Measurements from ENCODE around the gene AKAP1. TPM values are rescaled to one million over a fixed set of nuclear protein-coding genes. Genes with fewer than 3 reads are reported as not detected.

AKAP1 gene
- total and polyA plus RNA-seq, 9 of the 15 experiments (the other 6 are each of a cell fraction or from before 2014, with no cell fraction given): 12.9 to 63.8 (median 36.4) TPM

GRCh38 chr17:57130708-57131461, 45.8 kb downstream of the AKAP1 start (continued):
- TF ChIP-seq NR4A1 (CRISPR knock-in tag; IDR thresholded peaks at IDR 0.05) (no peak), NR4A1 (tag; IDR thresholded peaks at IDR 0.05) (no peak), NR2C2 (CRISPR knock-in tag; IDR thresholded peaks at IDR 0.05) (no peak), NR2C2 (tag; IDR thresholded peaks at IDR 0.05) (no peak), HDAC2 (IDR thresholded peaks at IDR 0.05) (no peak), ELF1 (tag; IDR thresholded peaks at IDR 0.05) (no peak), ASH1L (IDR thresholded peaks at IDR 0.05; ENCODE audit: borderline replicate concordance, low read depth, partially characterized antibody) (no peak), DIDO1 (tag; IDR thresholded peaks at IDR 0.05; ENCODE audit: low read depth) (no peak), HDGF (IDR thresholded peaks at IDR 0.05) (no peak), ARID3B (CRISPR knock-in tag; IDR thresholded peaks at IDR 0.05; ENCODE audit: borderline replicate concordance) (no peak), ZNF717 (CRISPR knock-in tag; IDR thresholded peaks at IDR 0.05) (no peak), ZNF445 (CRISPR knock-in tag; IDR thresholded peaks at IDR 0.05; ENCODE audit: low read depth) (no peak), MEF2D (tag; conservative IDR thresholded peaks at IDR 0.05; ENCODE audit: low read depth) (no peak), ZNF586 (CRISPR knock-in tag; conservative IDR thresholded peaks at IDR 0.05) (no peak), RBM17 (IDR thresholded peaks at IDR 0.05; ENCODE audit: borderline replicate concordance, low read depth, low read length) (no peak), ZNF511 (CRISPR knock-in tag; IDR thresholded peaks at IDR 0.05) (no peak), DDX20 (tag; IDR thresholded peaks at IDR 0.05; ENCODE audit: low read depth) (no peak), CC2D1A (IDR thresholded peaks at IDR 0.05) (no peak), KDM2B (CRISPR knock-in tag; IDR thresholded peaks at IDR 0.05) (no peak), SMC3 (conservative IDR thresholded peaks at IDR 0.05; ENCODE audit: insufficient read depth, low read depth, low read length) (peak; percentile 79), FOXA3 (CRISPR knock-in tag; conservative IDR thresholded peaks at IDR 0.05 in 1 of 2, IDR thresholded peaks at IDR 0.05 in 1 of 2) (no peak)
- TF ChIP-seq, protein P1, sequence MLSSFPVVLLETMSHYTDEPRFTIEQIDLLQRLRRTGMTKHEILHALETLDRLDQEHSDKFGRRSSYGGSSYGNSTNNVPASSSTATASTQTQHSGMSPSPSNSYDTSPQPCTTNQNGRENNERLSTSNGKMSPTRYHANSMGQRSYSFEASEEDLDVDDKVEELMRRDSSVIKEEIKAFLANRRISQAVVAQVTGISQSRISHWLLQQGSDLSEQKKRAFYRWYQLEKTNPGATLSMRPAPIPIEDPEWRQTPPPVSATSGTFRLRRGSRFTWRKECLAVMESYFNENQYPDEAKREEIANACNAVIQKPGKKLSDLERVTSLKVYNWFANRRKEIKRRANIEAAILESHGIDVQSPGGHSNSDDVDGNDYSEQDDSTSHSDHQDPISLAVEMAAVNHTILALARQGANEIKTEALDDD (IDR thresholded peaks at IDR 0.05): no peak
- TF ChIP-seq, protein P2, sequence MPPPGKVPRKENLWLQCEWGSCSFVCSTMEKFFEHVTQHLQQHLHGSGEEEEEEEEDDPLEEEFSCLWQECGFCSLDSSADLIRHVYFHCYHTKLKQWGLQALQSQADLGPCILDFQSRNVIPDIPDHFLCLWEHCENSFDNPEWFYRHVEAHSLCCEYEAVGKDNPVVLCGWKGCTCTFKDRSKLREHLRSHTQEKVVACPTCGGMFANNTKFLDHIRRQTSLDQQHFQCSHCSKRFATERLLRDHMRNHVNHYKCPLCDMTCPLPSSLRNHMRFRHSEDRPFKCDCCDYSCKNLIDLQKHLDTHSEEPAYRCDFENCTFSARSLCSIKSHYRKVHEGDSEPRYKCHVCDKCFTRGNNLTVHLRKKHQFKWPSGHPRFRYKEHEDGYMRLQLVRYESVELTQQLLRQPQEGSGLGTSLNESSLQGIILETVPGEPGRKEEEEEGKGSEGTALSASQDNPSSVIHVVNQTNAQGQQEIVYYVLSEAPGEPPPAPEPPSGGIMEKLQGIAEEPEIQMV (tag; conservative IDR thresholded peaks at IDR 0.05; ENCODE audit: low read depth): no peak
- TF ChIP-seq, protein P3, sequence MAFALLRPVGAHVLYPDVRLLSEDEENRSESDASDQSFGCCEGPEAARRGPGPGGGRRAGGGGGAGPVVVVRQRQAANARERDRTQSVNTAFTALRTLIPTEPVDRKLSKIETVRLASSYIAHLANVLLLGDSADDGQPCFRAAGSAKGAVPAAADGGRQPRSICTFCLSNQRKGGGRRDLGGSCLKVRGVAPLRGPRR (CRISPR knock-in tag; IDR thresholded peaks at IDR 0.05): no peak

Data from K562 (cell line).